NCI-H1694 treated with DMSO at 0.1 percent for 48 hours (cell line): Measurements from ENCODE around the gene ZSCAN2.
"Not testable (repeated sequence)": the region's sequence is repeated elsewhere in the genome, so short reads cannot be mapped to it uniquely, and the experiment has no call there.

Experiments used
- DNase-seq: peaks from one replicate; lab custom pipeline; 2025; lab: John Stamatoyannopoulos, UW

Gene ZSCAN2

GRCh38 chr15:84641871-84642270, 41.1 kb downstream of the ZSCAN2 start:
- DNase-seq = not testable (repeated sequence)

- DNase-seq = not testable (repeated sequence)
Measured at GRCh38 chr15:84642640-84643039, 41.8 kb downstream of the ZSCAN2 start.

- no peak for DNase-seq
Measured at GRCh38 chr15:84643838-84644237, 43.0 kb downstream of the ZSCAN2 start.

- DNase-seq = no peak
Measured at GRCh38 chr15:84645496-84645895, 44.7 kb downstream of the ZSCAN2 start.

GRCh38 chr15:84645997-84646396, 45.2 kb downstream of the ZSCAN2 start:
- DNase-seq = no peak

GRCh38 chr15:84647726-84648125, 46.9 kb downstream of the ZSCAN2 start:
- no peak for DNase-seq

GRCh38 chr15:84648539-84648938, 47.7 kb downstream of the ZSCAN2 start:
- DNase-seq = no peak

GRCh38 chr15:84649706-84650105, 48.9 kb downstream of the ZSCAN2 start:
- DNase-seq = no peak

GRCh38 chr15:84653584-84653909, 52.7 kb downstream of the ZSCAN2 start:
- no peak for DNase-seq

GRCh38 chr15:84653910-84654688, 53.3 kb downstream of the ZSCAN2 start, which contains the start of gene WDR73:
TSS of gene WDR73 (minus strand) at chr15:84654283. CDS start at chr15:84654274, 9 bp downstream.
- peak; percentile 74 for DNase-seq

- peak; percentile 84 for DNase-seq
Measured at GRCh38 chr15:84654689-84655453, 54.1 kb downstream of the ZSCAN2 start.

GRCh38 chr15:84656972-84657371, 56.2 kb downstream of the ZSCAN2 start:
- DNase-seq = no peak

GRCh38 chr15:84657748-84658079, 56.9 kb downstream of the ZSCAN2 start:
- DNase-seq = no peak

GRCh38 chr15:84658080-84658787, 57.4 kb downstream of the ZSCAN2 start, which contains the start of gene NMB:
TSS of gene NMB (minus strand) at chr15:84658199. CDS start at chr15:84658152, 47 bp downstream.
- peak; percentile 60 for DNase-seq

GRCh38 chr15:84658788-84659411, 58.1 kb downstream of the ZSCAN2 start:
- no peak for DNase-seq

- DNase-seq = no peak
Measured at GRCh38 chr15:84659904-84660781, 59.3 kb downstream of the ZSCAN2 start.

GRCh38 chr15:84661001-84661400, 60.2 kb downstream of the ZSCAN2 start:
- no peak for DNase-seq

GRCh38 chr15:84666373-84666772, 65.6 kb downstream of the ZSCAN2 start:
- DNase-seq = no peak

- no peak for DNase-seq
Measured at GRCh38 chr15:84668221-84668982, 67.6 kb downstream of the ZSCAN2 start.

- DNase-seq = no peak
Measured at GRCh38 chr15:84669726-84670125, 68.9 kb downstream of the ZSCAN2 start.
